AG04449 (cell line): Measurements from ENCODE around the gene FNBP1.
A peak's percentile ranks its signal among the peaks of the same experiment; 100 is the strongest.

Experiments
- CTCF ChIA-PET: fragments of 350-600 bp; formaldehyde crosslinking; extraction: SDS; loops from one replicate; lab custom pipeline; 2021; ENCODE audit warnings: antibody characterized with exemption; lab: Yijun Ruan, JAX
- POLR2A ChIA-PET: fragments of 400-600, 350-600 bp; formaldehyde crosslinking; extraction: SDS; loops from one replicate; lab custom pipeline; 2020; ENCODE audit warnings: antibody characterized with exemption, inconsistent platforms; lab: Yijun Ruan, JAX
- DNase-seq: peaks from one replicate; pipeline ENCODE4 v3.0.0-alpha.2; 2010; ENCODE audit warnings: low read depth, low spot score
- H3K4me3 ChIP-seq: 2 replicates; pipeline ENCODE4 v1.5.1; 2011; ENCODE audit warnings: low read depth, mild to moderate bottlenecking, control low read depth, low read length
- TF ChIP-seq, protein P1 (sequence below): IDR thresholded peaks from one replicate; pipeline ENCODE4 v1.5.1; 2011; ENCODE audit warnings: mild to moderate bottlenecking, moderate library complexity, low read length, control low read depth, inconsistent platforms; ENCODE audit not compliant: insufficient read depth; ENCODE audit errors: missing control alignments

FNBP1 gene

DNA sequence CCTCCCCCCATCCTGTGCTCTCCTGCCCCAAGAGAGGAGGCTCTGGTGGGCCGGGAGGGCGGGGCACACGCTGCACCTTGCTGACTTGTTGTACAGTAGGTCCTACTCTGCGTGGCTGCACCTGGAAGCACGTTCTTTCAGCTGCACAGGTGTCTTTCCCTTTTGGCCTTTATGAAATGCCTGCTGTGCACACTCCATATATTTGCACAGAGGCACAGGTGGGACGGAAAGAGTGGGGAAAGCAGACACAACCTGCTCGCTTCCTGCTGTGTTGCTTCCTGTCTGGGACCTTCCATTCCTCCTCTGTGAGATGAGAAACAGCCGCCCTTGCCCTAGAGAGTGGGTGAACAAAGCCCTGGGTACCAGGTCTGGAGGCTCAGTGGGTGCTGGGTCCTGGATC lies 203.0 kb downstream of the FNBP1 start:
- H3K4me3 ChIP-seq = no peak overlapping the region
- ChIA-PET POLR2A (no interaction called here), CTCF (no interaction called here)
- DNase-seq = no peak
- TF ChIP-seq, protein P1, sequence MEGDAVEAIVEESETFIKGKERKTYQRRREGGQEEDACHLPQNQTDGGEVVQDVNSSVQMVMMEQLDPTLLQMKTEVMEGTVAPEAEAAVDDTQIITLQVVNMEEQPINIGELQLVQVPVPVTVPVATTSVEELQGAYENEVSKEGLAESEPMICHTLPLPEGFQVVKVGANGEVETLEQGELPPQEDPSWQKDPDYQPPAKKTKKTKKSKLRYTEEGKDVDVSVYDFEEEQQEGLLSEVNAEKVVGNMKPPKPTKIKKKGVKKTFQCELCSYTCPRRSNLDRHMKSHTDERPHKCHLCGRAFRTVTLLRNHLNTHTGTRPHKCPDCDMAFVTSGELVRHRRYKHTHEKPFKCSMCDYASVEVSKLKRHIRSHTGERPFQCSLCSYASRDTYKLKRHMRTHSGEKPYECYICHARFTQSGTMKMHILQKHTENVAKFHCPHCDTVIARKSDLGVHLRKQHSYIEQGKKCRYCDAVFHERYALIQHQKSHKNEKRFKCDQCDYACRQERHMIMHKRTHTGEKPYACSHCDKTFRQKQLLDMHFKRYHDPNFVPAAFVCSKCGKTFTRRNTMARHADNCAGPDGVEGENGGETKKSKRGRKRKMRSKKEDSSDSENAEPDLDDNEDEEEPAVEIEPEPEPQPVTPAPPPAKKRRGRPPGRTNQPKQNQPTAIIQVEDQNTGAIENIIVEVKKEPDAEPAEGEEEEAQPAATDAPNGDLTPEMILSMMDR = no peak

DNA sequence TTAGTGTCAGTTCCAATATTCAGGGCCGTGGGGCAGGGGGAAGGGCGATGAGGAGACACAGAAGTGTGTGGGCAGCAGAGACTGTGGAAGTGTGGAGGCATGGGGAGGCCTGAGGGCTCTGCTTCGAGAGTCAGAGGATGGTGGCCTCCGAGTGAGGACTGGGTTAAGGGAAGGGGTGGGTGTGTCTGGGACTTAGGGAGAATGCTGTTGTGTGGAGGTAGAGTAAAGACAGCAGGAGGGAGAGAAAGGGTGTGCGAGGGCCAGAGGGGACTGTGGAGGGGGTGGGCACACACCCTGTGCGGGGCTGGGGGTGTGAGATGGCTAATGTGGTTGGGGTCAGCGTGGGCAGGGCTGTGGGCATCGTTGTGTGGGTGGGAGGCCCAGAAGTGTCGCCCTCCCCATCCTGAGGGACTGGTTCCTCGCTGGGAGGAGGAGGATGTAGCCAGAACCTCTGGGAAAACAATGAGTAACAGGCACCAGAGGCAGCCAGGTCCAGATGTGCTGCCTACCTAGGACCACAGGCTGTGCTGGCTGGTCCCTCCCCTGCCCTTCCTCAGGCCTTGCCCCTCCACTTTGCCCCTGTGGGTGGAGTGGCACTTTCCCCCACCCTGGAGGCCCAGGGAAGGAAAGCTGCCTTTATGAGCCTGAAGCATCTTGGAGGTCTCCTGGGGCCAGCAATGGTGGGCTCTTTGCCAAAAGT lies 203.5 kb downstream of the FNBP1 start:
- TF ChIP-seq, protein P1 = no peak
- H3K4me3 ChIP-seq = no peak overlapping the region
- ChIA-PET CTCF (interaction anchor here (0.7 to 1.0 kb wide), 2 partner anchors 12 to 46 kb away, joined by 3 to 4 read pairs; no protein-coding TSS in a partner anchor), POLR2A (interaction anchor here (0.9 to 1.3 kb wide), 2 partner anchors 29 to 214 kb away, joined by 3 to 6 read pairs; partner anchors contain the start of gene GPR107)
- DNase-seq = no peak

DNA sequence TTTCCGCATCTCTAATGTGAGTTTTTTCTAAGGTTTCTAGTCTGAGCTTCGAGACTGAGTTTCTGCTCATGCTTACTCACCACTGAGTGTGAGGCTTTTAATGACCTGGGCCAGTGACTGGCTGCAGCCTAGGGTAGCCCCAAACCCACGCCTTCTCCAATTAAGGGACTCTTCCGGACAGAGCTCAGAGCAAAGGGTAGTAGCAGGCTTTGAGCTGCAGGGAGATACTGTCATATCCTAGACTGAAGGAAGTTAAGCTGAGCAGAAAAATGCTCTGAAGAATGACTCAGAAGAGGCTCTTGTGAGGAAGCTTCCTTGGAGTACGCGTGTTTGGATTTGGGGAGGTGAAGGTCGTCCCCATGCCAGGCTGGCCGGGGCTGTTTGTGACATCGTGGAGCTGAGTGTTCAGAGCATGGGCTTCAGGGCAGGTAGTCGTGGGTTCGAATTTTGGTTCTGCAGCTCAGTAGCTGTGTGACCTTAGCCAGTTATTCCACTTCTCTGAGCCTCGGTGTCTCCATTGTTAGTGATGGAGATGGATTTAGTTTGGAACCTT lies 204.2 kb downstream of the FNBP1 start:
- ChIA-PET CTCF (interaction anchor here (0.7 to 1.0 kb wide), 2 partner anchors 11 to 46 kb away, joined by 3 to 4 read pairs; no protein-coding TSS in a partner anchor), POLR2A (interaction anchor here (0.9 to 1.3 kb wide), 3 partner anchors 12 to 215 kb away, joined by 3 to 6 read pairs (median 3); partner anchors contain the start of gene GPR107)
- TF ChIP-seq, protein P1 = no peak
- peak; percentile 73 for DNase-seq
- H3K4me3 ChIP-seq = no peak overlapping the region; the same call in 1 of the 2 replicates
